HCT116 (cell line): ENCODE measurements around the gene CACNA1S.

Experiments
- CEBPB ChIP-seq: IDR thresholded peaks from 2 replicates; pipeline ENCODE4 v1.6.1; 2012; ENCODE audit warnings: low read depth
- EZH2 ChIP-seq: fragments of 200-600 bp; sonication (generic); IDR thresholded peaks from 2 replicates; pipeline ENCODE4 v1.6.1; 2017; ENCODE audit warnings: antibody characterized with exemption, mixed run types
- FOSL1 ChIP-seq: IDR thresholded peaks from 2 replicates; pipeline ENCODE4 v1.6.1; 2012; ENCODE audit warnings: low read depth
- JUND ChIP-seq: IDR thresholded peaks from 2 replicates; pipeline ENCODE4 v1.6.1; 2012
- POLR2A ChIP-seq: IDR thresholded peaks from 2 replicates; pipeline ENCODE4 v1.7.0; 2011; ENCODE audit warnings: borderline replicate concordance; ENCODE audit not compliant: insufficient read depth, insufficient read length; ENCODE audit errors: extremely low read depth
- POLR2AphosphoS5 ChIP-seq: IDR thresholded peaks from 2 replicates; pipeline ENCODE4 v1.6.1; 2011; ENCODE audit warnings: mild to moderate bottlenecking, low read depth, low read length, moderate library complexity
- RAD21 ChIP-seq: IDR thresholded peaks from 2 replicates; pipeline ENCODE4 v1.6.1; 2012; ENCODE audit warnings: low read depth, mild to moderate bottlenecking
- SP1 ChIP-seq: IDR thresholded peaks from 2 replicates; pipeline ENCODE4 v1.6.1; 2012; ENCODE audit warnings: low read depth
- TCF7L2 ChIP-seq: IDR thresholded peaks from 2 replicates; pipeline ENCODE4 v1.7.0; 2011; ENCODE audit warnings: borderline replicate concordance, inconsistent platforms; ENCODE audit not compliant: insufficient read depth, insufficient read length; ENCODE audit errors: extremely low read depth
- ZFX ChIP-seq: fragments of 450-650 bp; IDR thresholded peaks from 2 replicates; pipeline ENCODE4 v1.6.1; 2017
- TF ChIP-seq, protein P1 (sequence below), 3 experiments: fragments of 200-600 bp in 1 of 3; sonication (generic) in 1 of 3; IDR thresholded peaks in 2 of 3; conservative IDR thresholded peaks in 1 of 3; 2 replicates each; pipeline ENCODE4 v1.5.1; 2012 to 2017; ENCODE audit warnings: low read depth in 2 of 3, low read length in 2 of 3, antibody characterized with exemption in 1 of 3, borderline replicate concordance in 1 of 3, control low read depth in 1 of 3, mild to moderate bottlenecking in 1 of 3, mixed read lengths in 1 of 3, mixed run types in 1 of 3, moderate library complexity in 1 of 3; ENCODE audit not compliant: insufficient read depth in 1 of 3
- TF ChIP-seq, protein P2 (sequence below): IDR thresholded peaks from 2 replicates; pipeline ENCODE4 v1.6.1; 2012

DNA sequence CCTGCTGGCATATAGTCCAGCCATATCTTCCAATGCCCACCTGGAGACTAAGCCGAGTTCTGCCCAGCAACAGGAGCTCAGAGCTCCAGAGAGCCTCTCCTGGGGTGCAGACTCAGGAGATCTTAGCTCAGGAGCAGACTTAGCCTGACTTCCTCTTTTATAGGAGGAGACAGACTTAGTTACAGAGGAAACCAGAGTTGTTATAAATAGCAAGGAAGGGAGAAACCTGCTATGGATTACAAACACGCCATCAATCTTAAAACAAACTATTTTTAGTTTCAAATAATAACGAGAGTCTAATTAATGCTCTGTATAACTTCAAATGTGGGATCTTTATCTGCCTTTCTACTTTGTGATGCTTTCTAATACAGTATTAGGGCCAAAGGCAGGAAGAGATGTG is 85.4 kb downstream of the CACNA1S start:
- TF ChIP-seq SP1 (no peak), EZH2 (no peak), JUND (no peak), POLR2AphosphoS5 (no peak), POLR2A (no peak), ZFX (no peak), RAD21 (no peak), TCF7L2 (no peak), CEBPB (no peak), FOSL1 (no peak)
- TF ChIP-seq, protein P1, sequence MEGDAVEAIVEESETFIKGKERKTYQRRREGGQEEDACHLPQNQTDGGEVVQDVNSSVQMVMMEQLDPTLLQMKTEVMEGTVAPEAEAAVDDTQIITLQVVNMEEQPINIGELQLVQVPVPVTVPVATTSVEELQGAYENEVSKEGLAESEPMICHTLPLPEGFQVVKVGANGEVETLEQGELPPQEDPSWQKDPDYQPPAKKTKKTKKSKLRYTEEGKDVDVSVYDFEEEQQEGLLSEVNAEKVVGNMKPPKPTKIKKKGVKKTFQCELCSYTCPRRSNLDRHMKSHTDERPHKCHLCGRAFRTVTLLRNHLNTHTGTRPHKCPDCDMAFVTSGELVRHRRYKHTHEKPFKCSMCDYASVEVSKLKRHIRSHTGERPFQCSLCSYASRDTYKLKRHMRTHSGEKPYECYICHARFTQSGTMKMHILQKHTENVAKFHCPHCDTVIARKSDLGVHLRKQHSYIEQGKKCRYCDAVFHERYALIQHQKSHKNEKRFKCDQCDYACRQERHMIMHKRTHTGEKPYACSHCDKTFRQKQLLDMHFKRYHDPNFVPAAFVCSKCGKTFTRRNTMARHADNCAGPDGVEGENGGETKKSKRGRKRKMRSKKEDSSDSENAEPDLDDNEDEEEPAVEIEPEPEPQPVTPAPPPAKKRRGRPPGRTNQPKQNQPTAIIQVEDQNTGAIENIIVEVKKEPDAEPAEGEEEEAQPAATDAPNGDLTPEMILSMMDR (IDR thresholded peaks at IDR 0.05 in 2 of 3, conservative IDR thresholded peaks at IDR 0.05 in 1 of 3; ENCODE audit: borderline replicate concordance in 1 of 3, insufficient read depth in 1 of 3, low read depth in 2 of 3, low read length in 2 of 3) = no peak
- TF ChIP-seq, protein P2, sequence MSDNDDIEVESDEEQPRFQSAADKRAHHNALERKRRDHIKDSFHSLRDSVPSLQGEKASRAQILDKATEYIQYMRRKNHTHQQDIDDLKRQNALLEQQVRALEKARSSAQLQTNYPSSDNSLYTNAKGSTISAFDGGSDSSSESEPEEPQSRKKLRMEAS = no peak
